ENCODE measurements around the gene MAPK8IP3. TPM values are rescaled to one million over a fixed set of nuclear protein-coding genes. Genes with fewer than 3 reads are reported as not detected.
A peak's percentile ranks its signal among the peaks of the same experiment; 100 is the strongest.

The MAPK8IP3 gene
- total RNA-seq, 1 donor from 2014 or later = 77.3 TPM

GRCh38 chr16:1771188-1771863 lies 65.3 kb downstream of the MAPK8IP3 start, which contains the start of gene NME3:
Gene NME3 (minus strand): TSS chr16:1771543. CDS start chr16:1771534, 9 bp downstream.
- Histone ChIP-seq H3K27ac (peak within 1 kb of the TSS; percentile 93), H3K27me3 (no peaks in the 10 kb centered on the region), H3K4me1 (peaks cover 29% of the 10 kb centered on the region), H3K36me3 (peaks cover 16% of the 10 kb centered on the region), H3K9me3 (no peaks in the 10 kb centered on the region), H3K4me3 (peak within 1 kb of the TSS; percentile 90)
- DNase-seq = peak; percentile 90
- intact Hi-C loops (cut with DNase I) = no loop called here
- ATAC-seq = peak; percentile 60
- no peak for TF ChIP-seq CTCF (IDR thresholded peaks at IDR 0.05)

GRCh38 chr16:1771864-1772361 lies 65.9 kb downstream of the MAPK8IP3 start:
- DNase-seq = no peak
- peaks cover 29% of the 10 kb centered on the region for H3K4me1 ChIP-seq
- H3K27ac ChIP-seq = peak overlapping the region; percentile 93
- H3K9me3 ChIP-seq = no peaks in the 10 kb centered on the region
- intact Hi-C loops (cut with DNase I) = no loop called here
- peak overlapping the region; percentile 90 for H3K4me3 ChIP-seq
- peaks cover 16% of the 10 kb centered on the region for H3K36me3 ChIP-seq
- no peak for ATAC-seq
- TF ChIP-seq CTCF (IDR thresholded peaks at IDR 0.05) = no peak
- no peaks in the 10 kb centered on the region for H3K27me3 ChIP-seq

GRCh38 chr16:1772362-1772907 lies 66.4 kb downstream of the MAPK8IP3 start, which contains the start of gene EME2:
Gene EME2 (plus strand): TSS chr16:1772810. CDS start chr16:1773228, 418 bp downstream.
- ATAC-seq (peak; percentile 1), DNase-seq (no peak)
- intact Hi-C loops (cut with DNase I) = no loop called here
- H3K4me1 ChIP-seq = peaks cover 29% of the 10 kb centered on the region
- H3K9me3 ChIP-seq = no peaks in the 10 kb centered on the region
- no peaks in the 10 kb centered on the region for H3K27me3 ChIP-seq
- peak within 1 kb of the TSS; percentile 90 for H3K4me3 ChIP-seq
- H3K27ac ChIP-seq = peak within 1 kb of the TSS; percentile 93
- H3K36me3 ChIP-seq = peaks cover 16% of the 10 kb centered on the region
- no peak for TF ChIP-seq CTCF (IDR thresholded peaks at IDR 0.05)

- H3K4me1 ChIP-seq = peaks cover 29% of the 10 kb centered on the region
Measured at GRCh38 chr16:1772908-1773702, 67.1 kb downstream of the MAPK8IP3 start, which contains the start of gene MRPS34. Gene MRPS34 (minus strand): TSS chr16:1773134. CDS start chr16:1773119, 15 bp downstream.

More at GRCh38 chr16:1772908-1773702, 67.1 kb downstream of the MAPK8IP3 start, which contains the start of gene MRPS34:
- DNase-seq (peak; percentile 92), ATAC-seq (peak; percentile 83)
- no peaks in the 10 kb centered on the region for H3K27me3 ChIP-seq
- no peaks in the 10 kb centered on the region for H3K9me3 ChIP-seq
- H3K27ac ChIP-seq = peak within 1 kb of the TSS; percentile 93
- H3K4me3 ChIP-seq = peak within 1 kb of the TSS; percentile 90
- peaks cover 19% of the 10 kb centered on the region for H3K36me3 ChIP-seq
- intact Hi-C loops (cut with DNase I) = no loop called here
- TF ChIP-seq CTCF (IDR thresholded peaks at IDR 0.05) = peak; percentile 76

All from upper lobe of right lung (tissue), 1 donor.